NT2/D1 (cell line): ENCODE measurements around the gene PHF21B.

Source experiments
- DNase-seq: peaks from one replicate; pipeline ENCODE4 v3.0.0-alpha.2; 2011; ENCODE audit warnings: low read depth, low spot score
- H3K27me3 ChIP-seq: 2 replicates; pipeline ENCODE4 v1.6.0; 2011; ENCODE audit warnings: mild to moderate bottlenecking; ENCODE audit not compliant: insufficient read length, insufficient read depth
- H3K36me3 ChIP-seq: 2 replicates; pipeline ENCODE4 v1.6.1; 2011; ENCODE audit warnings: mild to moderate bottlenecking, low read length, mixed read lengths; ENCODE audit not compliant: insufficient read depth, insufficient read length
- H3K4me1 ChIP-seq: 2 replicates; pipeline ENCODE4 v1.5.1; 2011; ENCODE audit not compliant: insufficient read depth, insufficient read length
- H3K4me3 ChIP-seq: 2 replicates; pipeline ENCODE4 v1.5.1; 2011; ENCODE audit warnings: low read depth; ENCODE audit not compliant: insufficient read length
- H3K9ac ChIP-seq: 2 replicates; pipeline ENCODE4 v1.6.0; 2011; ENCODE audit warnings: low read depth; ENCODE audit not compliant: insufficient read length
- H3K9me3 ChIP-seq: 2 replicates; pipeline ENCODE4 v1.5.1; 2011; ENCODE audit warnings: mild to moderate bottlenecking, low read length; ENCODE audit not compliant: insufficient read depth
- SUZ12 ChIP-seq: IDR thresholded peaks from 2 replicates; pipeline ENCODE4 v1.6.1; 2011; ENCODE audit not compliant: insufficient read length, insufficient read depth; ENCODE audit errors: extremely low read depth
- YY1 ChIP-seq: IDR thresholded peaks from 2 replicates; pipeline ENCODE4 v1.6.1; 2011; ENCODE audit not compliant: insufficient read length, insufficient read depth
- ZNF274 ChIP-seq: IDR thresholded peaks from 2 replicates; pipeline ENCODE4 v1.6.1; 2011; ENCODE audit warnings: mild to moderate bottlenecking, low read depth, low read length

The PHF21B gene

DNA sequence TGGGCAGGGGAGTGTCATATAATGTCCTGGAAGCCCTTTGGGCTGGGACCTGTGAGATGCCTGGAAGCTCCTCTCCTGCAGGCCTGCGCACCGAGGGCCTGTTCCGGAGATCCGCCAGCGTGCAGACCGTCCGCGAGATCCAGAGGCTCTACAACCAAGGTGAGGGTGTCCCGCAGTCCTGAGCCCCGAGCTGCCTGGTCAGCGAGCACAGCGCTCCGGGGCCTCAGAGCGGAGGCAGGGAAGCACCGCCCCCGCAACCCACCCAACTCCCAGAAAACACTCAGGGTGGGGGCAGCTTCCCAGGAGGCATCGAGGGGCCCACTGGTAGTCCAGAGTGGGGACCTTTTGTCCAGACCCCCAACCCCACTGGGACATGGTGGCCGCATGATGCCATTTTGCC is 161.9 kb downstream of the PHF21B start:
- H3K9me3 ChIP-seq, result 0 out of 2 replicates have a peak, but pooled peaks cover 4% of the 10 kb centered on the region
- no peak for DNase-seq
- H3K36me3 ChIP-seq, result no peaks in the 10 kb centered on the region
- H3K9ac ChIP-seq, result no peak overlapping the region
- H3K4me3 ChIP-seq, result no peak overlapping the region
- no peak for TF ChIP-seq YY1
- TF ChIP-seq ZNF274, result no peak
- TF ChIP-seq SUZ12, result no peak
- H3K4me1 ChIP-seq, result peaks cover 2% of the 10 kb centered on the region
- no peaks in the 10 kb centered on the region for H3K27me3 ChIP-seq

DNA sequence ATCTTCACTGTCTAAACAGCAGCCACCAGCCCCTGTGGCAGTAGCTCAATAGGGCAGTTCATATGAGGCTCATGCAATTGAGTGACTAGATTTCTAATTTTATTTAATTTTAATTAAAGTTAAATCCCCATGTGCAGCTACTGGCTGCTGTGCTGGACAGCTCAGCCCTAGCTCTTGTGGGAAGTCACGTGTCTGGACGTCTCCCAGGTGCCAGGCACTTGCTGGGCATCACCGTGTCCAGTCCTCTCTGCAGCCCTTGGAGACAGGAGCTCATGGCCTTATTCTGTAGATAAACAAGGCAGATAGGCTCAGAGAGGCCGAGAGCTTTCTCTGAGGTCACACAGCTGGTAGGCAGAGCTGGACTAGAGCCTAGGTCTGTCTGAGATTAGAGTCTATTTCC is 162.4 kb downstream of the PHF21B start:
- Histone ChIP-seq H3K4me1 (peaks cover 2% of the 10 kb centered on the region), H3K27me3 (no peaks in the 10 kb centered on the region), H3K9me3 (0 out of 2 replicates have a peak, but pooled peaks cover 4% of the 10 kb centered on the region), H3K9ac (no peak overlapping the region), H3K4me3 (no peak overlapping the region), H3K36me3 (no peaks in the 10 kb centered on the region)
- TF ChIP-seq SUZ12 (no peak), YY1 (no peak), ZNF274 (no peak)
- DNase-seq, result no peak

DNA sequence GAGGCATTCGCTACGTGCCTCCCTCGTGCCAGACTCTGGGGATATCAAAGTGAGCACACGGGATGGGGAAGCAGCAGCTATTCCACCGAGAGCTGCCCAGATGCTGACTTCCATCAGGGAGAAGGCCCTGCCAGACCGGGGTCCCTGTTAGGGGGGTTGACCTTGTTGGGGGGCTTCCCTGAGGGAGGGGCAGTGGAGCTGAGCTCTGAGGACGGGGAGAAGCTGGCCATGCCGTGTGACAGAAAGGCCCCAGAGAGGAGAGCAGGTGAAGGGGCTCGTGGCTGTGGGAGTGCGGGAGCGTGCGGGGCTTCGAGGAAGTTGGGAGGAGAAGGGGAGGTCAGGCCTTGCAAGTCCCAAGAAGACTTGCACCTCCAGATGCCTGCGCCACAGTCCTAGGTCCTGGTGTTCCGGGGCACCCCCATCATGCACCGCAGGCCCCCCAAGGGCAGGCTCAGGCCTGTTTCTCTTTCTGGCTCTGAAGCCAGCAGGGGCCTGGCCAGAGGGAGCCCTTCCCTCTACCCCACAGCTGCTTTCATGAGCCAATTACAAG is 163.0 kb downstream of the PHF21B start:
- Histone ChIP-seq H3K4me1 (no peaks in the 10 kb centered on the region), H3K27me3 (no peaks in the 10 kb centered on the region), H3K9me3 (0 out of 2 replicates have a peak, but pooled peaks cover 4% of the 10 kb centered on the region), H3K4me3 (no peak overlapping the region), H3K36me3 (no peaks in the 10 kb centered on the region), H3K9ac (no peak overlapping the region)
- no peak for DNase-seq
- TF ChIP-seq YY1 (no peak), SUZ12 (no peak), ZNF274 (no peak)

GRCh38 chr22:44845796-44846720 is 163.7 kb downstream of the PHF21B start:
- Histone ChIP-seq H3K9me3 (0 out of 2 replicates have a peak, but pooled peaks cover 4% of the 10 kb centered on the region), H3K36me3 (no peaks in the 10 kb centered on the region), H3K4me3 (no peak overlapping the region), H3K4me1 (no peaks in the 10 kb centered on the region), H3K27me3 (no peaks in the 10 kb centered on the region), H3K9ac (no peak overlapping the region)
- TF ChIP-seq SUZ12 (no peak), YY1 (no peak), ZNF274 (no peak)
- DNase-seq, result no peak

GRCh38 chr22:44845191-44845590 is 164.6 kb downstream of the PHF21B start:
- no peak overlapping the region for H3K9ac ChIP-seq
- TF ChIP-seq SUZ12, result no peak
- TF ChIP-seq YY1, result no peak
- TF ChIP-seq ZNF274, result no peak
- no peak overlapping the region for H3K4me3 ChIP-seq
- 0 out of 2 replicates have a peak, but pooled peaks cover 4% of the 10 kb centered on the region for H3K9me3 ChIP-seq
- H3K27me3 ChIP-seq, result no peaks in the 10 kb centered on the region
- no peak for DNase-seq
- no peaks in the 10 kb centered on the region for H3K4me1 ChIP-seq
- H3K36me3 ChIP-seq, result no peaks in the 10 kb centered on the region

GRCh38 chr22:44842417-44842816 is 167.4 kb downstream of the PHF21B start:
- DNase-seq, result no peak

More at GRCh38 chr22:44842417-44842816, 167.4 kb downstream of the PHF21B start:
- 0 out of 2 replicates have a peak, but pooled peaks cover 4% of the 10 kb centered on the region for H3K9me3 ChIP-seq
- no peak for TF ChIP-seq ZNF274
- no peak for TF ChIP-seq SUZ12
- no peaks in the 10 kb centered on the region for H3K27me3 ChIP-seq
- no peaks in the 10 kb centered on the region for H3K36me3 ChIP-seq
- H3K4me1 ChIP-seq, result peaks cover 4% of the 10 kb centered on the region
- H3K9ac ChIP-seq, result no peak overlapping the region
- H3K4me3 ChIP-seq, result no peak overlapping the region
